Ectodermal cell (in vitro differentiated cells): ENCODE data around the gene SYMPK.
"Not testable (repeated sequence)": the region's sequence is repeated elsewhere in the genome, so short reads cannot be mapped to it uniquely, and the experiment has no call there.

ENCODE experiments used
- H3K27ac ChIP-seq: 2 replicates; pipeline ENCODE4 v1.7.0; 2013; ENCODE audit warnings: mild to moderate bottlenecking, low read depth, low read length; ENCODE audit not compliant: insufficient read depth, poor library complexity, severe bottlenecking
- H3K27me3 ChIP-seq: 2 replicates; pipeline ENCODE4 v1.7.0; 2013; ENCODE audit warnings: mild to moderate bottlenecking, low read length; ENCODE audit not compliant: insufficient read depth, control insufficient read depth, poor library complexity, severe bottlenecking
- H3K36me3 ChIP-seq: one replicate; pipeline ENCODE4 v1.7.0; 2013; ENCODE audit warnings: low read length; ENCODE audit not compliant: control insufficient read depth, insufficient read depth
- H3K4me1 ChIP-seq: one replicate; pipeline ENCODE4 v1.7.0; 2013; ENCODE audit warnings: low read length; ENCODE audit not compliant: control insufficient read depth, insufficient read depth
- H3K4me3 ChIP-seq: 2 replicates; pipeline ENCODE4 v1.7.0; 2013; ENCODE audit warnings: low read depth, low read length, control low read depth; ENCODE audit not compliant: insufficient read depth
- H3K9me3 ChIP-seq: 2 replicates; pipeline ENCODE4 v1.7.0; 2013; ENCODE audit warnings: mild to moderate bottlenecking, low read length, moderate library complexity; ENCODE audit not compliant: control insufficient read depth
- WGBS, 2 experiments: methylation state at CpG; one replicate each; pipeline ENCODE4 v1.1.7; 2013; ENCODE audit warnings: missing lambda C conversion rate in 2 of 2; 5-methylcytosine and 5-hydroxymethylcytosine counted together

The SYMPK gene

DNA sequence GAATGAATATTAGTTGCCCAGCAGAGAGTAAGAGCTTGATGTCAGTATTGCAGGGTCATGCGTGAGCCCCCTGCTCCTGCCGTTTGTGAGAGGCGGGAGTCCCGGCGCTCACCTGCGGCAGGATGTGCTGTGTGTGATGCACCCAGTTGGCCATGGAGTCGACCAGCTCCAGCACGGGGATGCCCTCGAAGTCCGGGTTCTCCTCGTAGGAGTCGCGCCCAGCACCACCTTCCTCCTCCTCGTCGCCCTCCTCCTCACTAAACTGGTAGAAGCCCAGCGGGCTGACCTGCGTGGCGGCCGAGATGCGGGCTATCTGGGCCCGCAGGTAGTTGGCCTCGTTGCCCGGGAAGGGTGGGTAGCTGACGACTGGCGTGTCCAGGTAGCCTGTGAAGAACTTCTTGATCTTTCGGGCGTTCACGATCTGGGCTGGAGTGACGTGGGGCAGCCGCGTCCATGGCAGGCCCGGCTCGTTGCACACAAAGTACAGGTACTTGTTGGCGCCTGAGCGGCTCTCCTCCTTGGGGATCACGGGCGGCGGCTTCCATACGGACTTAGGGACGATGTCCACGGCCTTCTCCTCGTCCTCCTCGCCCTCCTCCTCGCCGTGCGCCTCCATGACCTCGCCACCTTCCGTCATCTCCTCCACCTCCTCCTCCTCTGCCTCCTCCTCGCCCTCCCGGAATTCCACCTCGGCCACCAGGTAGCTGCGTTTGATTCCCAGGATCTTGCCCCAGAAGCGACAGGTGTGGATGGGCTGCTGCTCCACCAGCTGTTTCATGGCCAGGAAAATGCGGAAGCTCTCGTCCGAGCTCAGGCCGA lies 58.6 kb downstream of the SYMPK start:
- no peaks in the 10 kb centered on the region for H3K4me1 ChIP-seq
- H3K36me3 ChIP-seq = no peaks in the 10 kb centered on the region
- 93 to 94% methylated on average over 57 of the region's 57 CpGs for WGBS, 2 experiments
- no peaks in the 10 kb centered on the region for H3K9me3 ChIP-seq
- H3K27me3 ChIP-seq = no peaks in the 10 kb centered on the region
- no peak overlapping the region for H3K4me3 ChIP-seq
- no peak overlapping the region for H3K27ac ChIP-seq

DNA sequence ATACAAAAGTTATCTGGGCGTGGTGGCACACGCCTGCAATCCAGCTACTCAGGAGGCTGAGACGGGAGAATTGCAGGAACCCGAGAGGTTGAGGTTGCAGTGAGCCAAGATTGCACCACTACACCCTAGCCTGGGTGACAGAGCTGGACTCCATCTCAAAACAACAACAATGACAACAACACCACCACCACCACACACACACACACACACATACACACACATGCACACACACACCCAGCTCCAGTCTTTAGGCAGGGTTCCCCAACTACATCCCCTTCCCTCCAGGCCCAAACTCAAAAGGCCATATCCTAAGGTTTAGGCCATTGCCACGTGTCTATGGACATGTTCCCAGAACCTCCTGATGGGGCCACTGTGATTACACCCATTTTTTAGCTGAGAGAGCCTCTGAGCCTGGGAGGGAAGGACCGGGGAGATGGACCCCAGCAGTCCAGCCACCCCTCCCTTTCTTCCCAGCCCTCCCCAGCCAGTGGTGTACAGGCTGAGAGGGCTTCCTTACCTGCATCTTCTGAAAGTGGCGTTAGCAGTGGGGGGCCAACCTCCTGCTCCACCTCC lies 61.3 kb downstream of the SYMPK start:
- no peaks in the 10 kb centered on the region for H3K36me3 ChIP-seq
- no peaks in the 10 kb centered on the region for H3K4me1 ChIP-seq
- H3K4me3 ChIP-seq = no peak overlapping the region
- no peak overlapping the region for H3K27ac ChIP-seq
- 87 to 90% methylated on average over 7 of the region's 7 CpGs for WGBS, 2 experiments
- H3K27me3 ChIP-seq = no peaks in the 10 kb centered on the region
- no peaks in the 10 kb centered on the region for H3K9me3 ChIP-seq

DNA sequence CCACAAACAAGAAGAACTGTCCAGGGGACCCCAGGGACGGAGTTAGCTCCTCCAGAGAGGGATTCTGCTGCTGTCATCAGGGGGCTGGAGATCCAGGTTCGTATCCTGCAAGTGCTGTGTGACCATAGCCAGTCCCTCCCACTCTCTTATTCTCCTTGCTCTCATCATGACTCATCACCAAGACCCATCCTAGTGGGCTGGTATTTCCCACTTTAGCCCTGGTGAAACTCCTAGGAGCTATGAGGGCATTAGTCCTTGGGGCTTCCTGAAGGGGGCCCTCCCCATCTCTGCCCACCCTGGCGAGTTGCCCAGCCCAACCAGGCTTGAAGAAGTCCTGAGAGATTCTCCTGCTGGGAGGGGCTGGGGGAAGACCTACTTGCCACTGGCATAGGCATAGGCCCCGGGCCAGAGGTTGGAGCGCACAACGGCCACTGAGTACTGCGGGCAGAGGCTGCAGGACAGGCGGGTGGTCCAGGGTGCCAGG lies 62.8 kb downstream of the SYMPK start:
- no peaks in the 10 kb centered on the region for H3K9me3 ChIP-seq
- H3K27ac ChIP-seq = no peak overlapping the region
- no peaks in the 10 kb centered on the region for H3K36me3 ChIP-seq
- H3K4me1 ChIP-seq = no peaks in the 10 kb centered on the region
- WGBS, 2 experiments = 87 to 88% methylated on average over 8 of the region's 8 CpGs
- H3K4me3 ChIP-seq = no peak overlapping the region
- H3K27me3 ChIP-seq = no peaks in the 10 kb centered on the region

DNA sequence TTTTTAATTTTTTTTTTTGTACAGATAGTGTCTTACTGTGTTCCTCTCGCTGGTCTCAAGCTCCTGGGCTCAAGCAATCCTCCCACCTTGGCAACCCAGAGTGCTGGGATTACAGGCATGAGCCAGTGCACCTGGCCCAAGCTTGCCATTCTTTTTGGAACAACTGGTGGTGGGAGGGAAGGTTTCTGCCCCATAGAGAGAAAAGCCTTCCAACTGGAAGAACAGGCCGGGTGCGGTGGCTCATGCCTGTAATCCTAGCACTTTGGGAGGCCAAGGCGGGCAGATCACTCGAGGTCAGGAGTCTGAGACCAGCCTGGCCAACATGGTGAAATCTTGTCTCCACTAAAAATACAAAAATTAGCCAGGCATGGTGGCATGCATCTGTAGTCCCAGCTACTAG lies 63.4 kb downstream of the SYMPK start:
- not testable (repeated sequence) for H3K27me3 ChIP-seq, H3K4me3 ChIP-seq, H3K9me3 ChIP-seq, H3K36me3 ChIP-seq, H3K27ac ChIP-seq, H3K4me1 ChIP-seq
- 85 to 86% methylated on average over 5 of the region's 5 CpGs for WGBS, 2 experiments

DNA sequence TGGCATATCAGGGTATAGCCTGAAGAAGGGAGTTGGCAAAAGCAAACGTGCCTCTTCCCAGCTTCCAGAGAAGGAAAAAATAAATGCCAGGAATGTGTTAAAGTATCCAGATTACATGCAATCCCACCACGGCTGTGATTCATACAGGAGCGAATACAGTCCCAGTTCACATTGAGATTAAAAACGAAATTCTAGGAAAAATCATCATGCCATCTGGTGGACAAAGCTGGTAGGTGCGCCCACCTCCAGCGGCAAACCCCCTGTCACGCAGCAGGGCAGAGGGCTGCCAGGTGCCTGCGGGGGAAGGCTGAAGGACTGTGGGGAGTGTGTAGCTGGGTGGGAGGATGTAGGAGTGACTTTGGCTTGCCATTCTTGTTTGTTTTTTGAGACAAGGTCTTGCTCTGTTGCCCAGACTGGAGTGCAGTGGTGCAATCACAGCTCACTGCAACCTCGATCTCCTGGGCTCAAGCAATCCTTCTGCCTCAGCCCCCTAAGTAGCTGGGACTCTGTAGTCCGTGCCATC lies 63.9 kb downstream of the SYMPK start:
- 27% methylated on average over 10 of the region's 10 CpGs for WGBS, 2 experiments
- no peaks in the 10 kb centered on the region for H3K4me1 ChIP-seq
- no peak overlapping the region for H3K27ac ChIP-seq
- no peaks in the 10 kb centered on the region for H3K9me3 ChIP-seq
- no peak overlapping the region for H3K4me3 ChIP-seq
- H3K27me3 ChIP-seq = no peaks in the 10 kb centered on the region
- no peaks in the 10 kb centered on the region for H3K36me3 ChIP-seq

DNA sequence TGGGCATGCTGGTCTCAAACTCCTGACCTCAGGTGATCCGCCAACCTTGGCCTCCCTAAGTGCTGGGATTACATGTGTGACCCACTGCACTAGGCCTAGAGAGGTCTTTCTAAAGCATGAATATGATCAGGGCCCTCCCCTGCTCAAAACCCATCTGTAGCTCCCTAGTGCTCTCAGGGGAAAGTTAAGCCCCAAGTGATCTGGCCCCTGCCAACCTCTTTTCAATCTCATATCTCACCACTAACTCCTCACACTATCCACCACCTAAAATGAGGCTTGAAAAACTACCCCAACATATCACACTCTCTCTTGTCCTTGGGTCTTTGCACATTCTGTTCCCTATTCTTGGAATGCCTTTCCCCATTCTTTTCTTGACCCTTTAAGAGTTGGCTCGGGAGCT lies 68.3 kb downstream of the SYMPK start:
- no peak overlapping the region for H3K27ac ChIP-seq
- no peaks in the 10 kb centered on the region for H3K9me3 ChIP-seq
- 94 to 96% methylated on average over 2 of the region's 2 CpGs for WGBS, 2 experiments
- peaks cover 2% of the 10 kb centered on the region for H3K36me3 ChIP-seq
- H3K27me3 ChIP-seq = no peaks in the 10 kb centered on the region
- peaks cover 4% of the 10 kb centered on the region for H3K4me1 ChIP-seq
- H3K4me3 ChIP-seq = no peak overlapping the region

DNA sequence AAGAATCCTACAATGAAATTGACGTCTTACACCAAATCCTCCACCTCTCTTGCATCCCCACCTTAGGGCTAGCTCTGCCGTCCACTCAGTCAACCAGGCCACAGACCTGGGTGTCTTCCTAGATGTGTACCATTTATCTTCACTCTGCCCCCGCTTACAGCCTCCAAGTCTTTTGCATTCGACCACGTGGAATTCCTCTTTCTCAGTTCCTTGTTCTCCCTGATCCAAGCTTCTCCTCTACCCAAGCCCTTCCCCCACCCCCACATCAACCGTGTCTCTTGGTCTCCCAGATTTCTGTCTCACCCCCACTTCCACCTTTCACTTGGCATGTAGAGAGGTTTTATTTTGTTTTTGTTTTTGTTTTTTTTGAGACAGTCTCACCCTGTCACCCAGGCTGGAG lies 69.1 kb downstream of the SYMPK start:
- H3K27ac ChIP-seq = no peak overlapping the region
- H3K9me3 ChIP-seq = no peaks in the 10 kb centered on the region
- peaks cover 8% of the 10 kb centered on the region for H3K36me3 ChIP-seq
- no peak overlapping the region for H3K4me3 ChIP-seq
- WGBS, 2 experiments = 67 to 70% methylated on average over 6 of the region's 6 CpGs
- H3K4me1 ChIP-seq = peaks cover 4% of the 10 kb centered on the region
- H3K27me3 ChIP-seq = no peaks in the 10 kb centered on the region

DNA sequence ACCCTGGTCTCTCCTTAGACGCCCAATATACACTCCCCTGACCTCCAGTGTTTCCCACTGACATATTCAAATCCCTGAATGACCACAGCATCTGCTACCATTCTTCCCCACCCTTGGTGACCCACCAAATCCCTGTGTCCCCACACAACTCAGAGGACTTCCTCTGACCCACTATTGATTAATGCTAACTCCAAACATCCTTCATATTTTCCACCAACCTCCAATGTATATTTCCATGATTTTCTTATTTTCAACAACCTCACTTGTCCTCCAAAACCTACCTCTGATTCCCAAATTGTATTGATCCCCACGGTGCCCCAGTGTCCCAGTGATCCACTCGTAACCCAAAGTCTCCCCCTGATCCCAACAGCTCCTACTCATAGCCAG lies 69.8 kb downstream of the SYMPK start:
- no peak overlapping the region for H3K4me3 ChIP-seq
- 59 to 60% methylated on average over 3 of the region's 3 CpGs for WGBS, 2 experiments
- H3K27me3 ChIP-seq = no peaks in the 10 kb centered on the region
- H3K36me3 ChIP-seq = peaks cover 14% of the 10 kb centered on the region
- H3K9me3 ChIP-seq = no peaks in the 10 kb centered on the region
- peak overlapping the region; percentile 11 for H3K27ac ChIP-seq
- H3K4me1 ChIP-seq = peaks cover 4% of the 10 kb centered on the region

DNA sequence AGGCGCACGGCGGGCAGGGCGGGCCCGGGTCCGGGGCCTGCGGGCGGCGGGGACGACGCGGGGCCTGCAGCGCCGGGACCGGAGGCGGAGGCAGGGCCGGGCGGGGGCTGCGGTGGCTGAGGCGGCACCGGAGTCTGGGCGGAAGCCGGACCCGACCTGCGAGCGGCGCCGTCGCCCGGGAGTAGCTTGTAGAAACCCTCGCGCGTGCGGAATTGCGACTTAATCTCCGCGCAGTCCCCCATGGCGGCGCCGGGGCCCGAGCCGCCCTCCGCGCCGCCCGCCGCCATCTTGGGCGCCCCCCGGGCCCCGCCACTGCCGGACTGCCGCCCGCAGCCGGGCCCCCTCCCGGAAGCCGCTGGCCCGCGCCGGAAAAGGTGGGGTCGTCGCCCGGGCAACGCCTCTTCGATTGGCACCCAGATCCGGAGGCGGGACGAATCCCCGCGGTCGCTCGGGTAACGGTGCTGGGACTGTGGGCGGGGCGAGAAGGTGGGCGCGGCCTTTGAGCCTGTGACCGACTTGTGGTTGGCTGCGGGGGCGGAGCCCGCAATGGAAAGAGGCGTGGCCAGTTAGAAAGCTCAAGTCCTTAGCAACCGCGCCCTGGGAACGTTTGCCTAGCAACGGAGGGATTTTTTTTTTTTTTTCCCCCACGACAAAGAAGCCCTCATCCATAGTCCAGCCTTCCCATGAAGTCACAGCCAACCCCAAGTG lies 70.3 kb downstream of the SYMPK start, which contains the start of gene DMWD:
Gene DMWD (minus strand): TSS at position 376 of the 708 bp plus-strand sequence. CDS start 89 bp downstream, at position 287.
- Histone ChIP-seq H3K27me3 (no peaks in the 10 kb centered on the region), H3K4me3 (peak within 1 kb of the TSS; percentile 61), H3K27ac (peak within 1 kb of the TSS; percentile 11), H3K4me1 (peaks cover 4% of the 10 kb centered on the region), H3K36me3 (peaks cover 14% of the 10 kb centered on the region), H3K9me3 (no peaks in the 10 kb centered on the region)
- 0% methylated on average over 86 of the region's 86 CpGs for WGBS, 2 experiments
